Measurements from ENCODE around the gene ASAP3.

Gene ASAP3

DNA sequence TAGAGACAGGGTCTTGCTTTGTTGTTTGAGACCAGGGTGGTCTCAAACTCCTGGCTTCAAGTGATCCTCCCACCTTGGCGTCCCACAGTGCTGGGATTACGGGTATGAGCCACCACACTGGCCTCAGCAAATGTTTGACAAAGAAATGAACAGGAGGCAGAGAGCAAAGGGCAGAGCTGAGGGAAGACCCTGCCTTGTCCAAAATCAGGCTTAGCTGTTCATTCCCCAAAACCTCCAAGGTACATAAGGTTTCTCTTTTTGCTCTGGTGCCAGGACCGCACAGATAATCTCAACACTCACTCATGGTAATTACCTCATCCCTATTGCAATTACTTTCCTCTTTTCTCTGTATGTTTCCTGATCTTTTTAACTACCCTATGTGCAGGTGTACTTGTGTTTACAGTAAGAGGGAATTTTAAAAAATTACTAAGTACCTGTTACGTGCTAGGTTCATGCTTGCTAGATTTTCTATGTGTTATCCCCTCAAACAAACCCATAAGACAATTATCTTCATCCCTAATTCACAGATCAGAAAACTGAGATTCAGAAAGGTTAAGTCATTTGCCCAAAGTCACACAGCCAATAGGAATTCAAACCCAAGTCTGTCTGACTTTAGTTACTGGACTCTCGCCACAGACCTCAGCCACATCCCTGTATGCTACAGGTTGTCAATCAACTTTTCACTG lies 11.5 kb downstream of the ASAP3 start:
- Histone ChIP-seq H2BK15ac (ENCODE audit: low read depth, poor library complexity, severe bottlenecking) (no peak overlapping the region), H3K4me2 (ENCODE audit: low read length, poor library complexity, severe bottlenecking) (no peak overlapping the region), H4K91ac (ENCODE audit: low read length) (no peak overlapping the region), H3K4me1 (ENCODE audit: control insufficient read depth, insufficient read depth, low read depth, low read length) (peaks cover 16% of the 10 kb centered on the region), H2AFZ (ENCODE audit: low read depth, low read length) (no peak overlapping the region), H3K18ac (ENCODE audit: low read depth in 1 of 2, low read length in 2 of 2) (no peak overlapping the region), H3K23ac (ENCODE audit: low read length in 2 of 2) (no peak overlapping the region), H3K14ac (ENCODE audit: low read length in 2 of 2) (no peak overlapping the region), H3K4ac (ENCODE audit: low read depth in 1 of 2, low read length in 2 of 2) (no peak overlapping the region), H2AK5ac (ENCODE audit: low read length, severe bottlenecking) (no peak overlapping the region), H3K27me3 (ENCODE audit: control insufficient read depth in 1 of 2, insufficient read depth in 1 of 2, low read length in 2 of 2) (no peaks in the 10 kb centered on the region), H3K9ac (ENCODE audit: low read length) (peak overlapping the region; percentile 67), H4K8ac (ENCODE audit: low read length) (no peak overlapping the region), H2BK5ac (ENCODE audit: low read depth, low read length, poor library complexity, severe bottlenecking) (no peak overlapping the region), H2BK12ac (ENCODE audit: low read length in 2 of 2) (no peak overlapping the region), H3K79me1 (replicated peaks; ENCODE audit: low read length, poor library complexity, severe bottlenecking) (peaks cover 33% of the 10 kb centered on the region), H3K9me3 (ENCODE audit: control insufficient read depth, low read length) (no peaks in the 10 kb centered on the region), H3K4me3 (ENCODE audit: insufficient read depth in 1 of 2, low read depth in 1 of 2, low read length in 2 of 2) (no peak overlapping the region), H3K36me3 (ENCODE audit: control insufficient read depth in 1 of 2, insufficient read depth in 2 of 2, low read depth in 1 of 2, low read length in 2 of 2) (peaks cover 3 to 5% of the 10 kb centered on the region in 2 experiments), H2BK120ac (ENCODE audit: low read depth, low read length) (no peak overlapping the region), H3K27ac (ENCODE audit: low read length, poor library complexity, severe bottlenecking) (no peak overlapping the region)
- 97% methylated on average over 5 of the region's 5 CpGs for whole genome bisulfite sequencing
- no peak for DNase-seq

DNA sequence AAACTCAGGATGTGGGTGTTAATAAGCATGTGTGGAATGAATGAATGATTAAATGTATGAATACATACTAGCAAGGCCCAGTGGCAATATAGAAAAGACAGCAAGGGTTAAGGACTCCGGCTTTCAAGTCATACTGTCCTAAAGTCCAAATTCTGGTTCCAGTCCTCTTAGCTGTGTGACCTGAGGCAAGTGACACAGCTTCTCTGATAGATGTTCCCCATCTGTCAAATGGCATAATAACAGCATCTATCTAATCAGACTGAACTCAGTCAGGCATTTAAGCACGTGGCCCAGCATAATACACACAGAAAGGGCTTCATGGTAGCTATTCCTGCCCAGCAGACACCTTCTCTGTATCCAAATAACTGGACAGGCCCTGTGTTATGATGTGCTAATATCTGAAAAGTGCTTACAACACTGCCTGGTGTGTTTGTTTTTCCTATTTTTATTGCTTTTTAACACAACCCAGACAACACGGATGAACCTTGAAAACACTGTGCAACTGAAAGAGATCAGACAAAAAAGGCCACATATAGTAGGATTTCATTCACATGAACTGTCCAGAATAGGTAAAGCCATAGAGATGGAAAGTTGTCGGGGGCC lies 12.4 kb downstream of the ASAP3 start:
- Histone ChIP-seq H3K36me3 (ENCODE audit: control insufficient read depth in 1 of 2, insufficient read depth in 2 of 2, low read depth in 1 of 2, low read length in 2 of 2) (peaks cover 0 to 5% of the 10 kb centered on the region in 2 experiments), H3K9ac (ENCODE audit: low read length) (peak overlapping the region; percentile 67), H3K79me1 (replicated peaks; ENCODE audit: low read length, poor library complexity, severe bottlenecking) (peaks cover 31% of the 10 kb centered on the region), H3K27ac (ENCODE audit: low read length, poor library complexity, severe bottlenecking) (no peak overlapping the region), H2BK5ac (ENCODE audit: low read depth, low read length, poor library complexity, severe bottlenecking) (no peak overlapping the region), H4K8ac (ENCODE audit: low read length) (peak overlapping the region; percentile 13), H3K9me3 (ENCODE audit: control insufficient read depth, low read length) (no peaks in the 10 kb centered on the region), H3K4me1 (ENCODE audit: control insufficient read depth, insufficient read depth, low read depth, low read length) (peaks cover 16% of the 10 kb centered on the region), H3K4ac (ENCODE audit: low read depth in 1 of 2, low read length in 2 of 2) (no peak overlapping the region), H3K4me3 (ENCODE audit: insufficient read depth in 1 of 2, low read depth in 1 of 2, low read length in 2 of 2) (peak overlapping the region in 1 of 2 experiments; percentile 7), H4K91ac (ENCODE audit: low read length) (no peak overlapping the region), H2AK5ac (ENCODE audit: low read length, severe bottlenecking) (no peak overlapping the region), H3K23ac (ENCODE audit: low read length in 2 of 2) (no peak overlapping the region), H2BK15ac (ENCODE audit: low read depth, poor library complexity, severe bottlenecking) (no peak overlapping the region), H3K27me3 (ENCODE audit: control insufficient read depth in 1 of 2, insufficient read depth in 1 of 2, low read length in 2 of 2) (no peaks in the 10 kb centered on the region), H3K4me2 (ENCODE audit: low read length, poor library complexity, severe bottlenecking) (no peak overlapping the region), H3K14ac (ENCODE audit: low read length in 2 of 2) (no peak overlapping the region), H2BK120ac (ENCODE audit: low read depth, low read length) (no peak overlapping the region), H3K18ac (ENCODE audit: low read depth in 1 of 2, low read length in 2 of 2) (no peak overlapping the region), H2BK12ac (ENCODE audit: low read length in 2 of 2) (no peak overlapping the region), H2AFZ (ENCODE audit: low read depth, low read length) (no peak overlapping the region)
- WGBS = 70% methylated on average over 3 of the region's 4 CpGs
- DNase-seq = no peak

DNA sequence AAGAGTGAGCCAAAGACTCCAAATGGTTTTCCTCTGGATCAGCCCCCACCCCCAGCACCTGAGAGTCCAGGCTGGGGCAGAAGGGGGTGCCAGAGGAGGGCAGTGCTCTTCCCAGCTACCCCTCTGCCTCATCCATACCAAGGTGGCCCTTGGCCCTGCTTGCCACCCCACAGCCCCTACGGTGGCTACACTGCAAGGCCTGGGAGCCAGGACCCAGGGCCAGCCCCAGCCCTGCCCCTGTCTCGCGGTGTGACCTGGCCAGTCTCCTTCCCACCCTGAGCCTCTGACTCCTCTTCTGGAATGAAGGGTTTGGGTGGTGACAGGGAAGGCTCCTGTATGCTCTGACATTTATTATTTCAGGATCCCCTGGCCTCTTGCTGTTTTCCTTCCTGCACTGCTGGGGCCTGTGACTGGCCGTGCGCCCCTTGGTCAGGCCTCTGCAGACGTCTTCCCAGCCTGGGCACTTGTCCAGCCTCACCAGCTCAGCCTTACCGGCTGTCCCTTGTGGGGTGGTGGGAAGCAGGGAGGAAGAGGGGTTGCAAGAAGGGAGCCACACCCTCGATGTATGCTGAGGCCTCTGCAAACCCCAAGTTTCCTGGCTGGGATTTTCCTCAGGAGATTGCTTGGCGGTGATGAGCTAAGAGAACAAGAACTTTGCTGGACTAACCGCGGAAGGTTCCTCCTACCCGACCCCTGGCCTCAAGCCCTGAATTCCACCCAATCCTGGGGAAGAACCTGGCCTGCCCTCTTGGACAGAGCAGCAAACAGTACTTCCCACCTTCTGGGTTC lies 13.5 kb downstream of the ASAP3 start:
- DNase-seq = peak; percentile 44
- Histone ChIP-seq H2BK5ac (ENCODE audit: low read depth, low read length, poor library complexity, severe bottlenecking) (no peak overlapping the region), H3K9ac (ENCODE audit: low read length) (peak overlapping the region; percentile 56), H2AK5ac (ENCODE audit: low read length, severe bottlenecking) (no peak overlapping the region), H4K91ac (ENCODE audit: low read length) (no peak overlapping the region), H3K4me2 (ENCODE audit: low read length, poor library complexity, severe bottlenecking) (no peak overlapping the region), H3K9me3 (ENCODE audit: control insufficient read depth, low read length) (no peaks in the 10 kb centered on the region), H3K36me3 (ENCODE audit: control insufficient read depth in 1 of 2, insufficient read depth in 2 of 2, low read depth in 1 of 2, low read length in 2 of 2) (peaks cover 2 to 5% of the 10 kb centered on the region in 2 experiments), H2AFZ (ENCODE audit: low read depth, low read length) (no peak overlapping the region), H3K18ac (ENCODE audit: low read depth in 1 of 2, low read length in 2 of 2) (peak overlapping the region in 1 of 2 experiments; percentile 52), H2BK12ac (ENCODE audit: low read length in 2 of 2) (peak overlapping the region in 1 of 2 experiments; percentile 1), H3K4ac (ENCODE audit: low read depth in 1 of 2, low read length in 2 of 2) (peak overlapping the region in 1 of 2 experiments; percentile 21), H3K14ac (ENCODE audit: low read length in 2 of 2) (peak overlapping the region in 1 of 2 experiments; percentile 30), H3K23ac (ENCODE audit: low read length in 2 of 2) (no peak overlapping the region), H3K27me3 (ENCODE audit: control insufficient read depth in 1 of 2, insufficient read depth in 1 of 2, low read length in 2 of 2) (no peaks in the 10 kb centered on the region), H3K4me1 (ENCODE audit: control insufficient read depth, insufficient read depth, low read depth, low read length) (peaks cover 16% of the 10 kb centered on the region), H2BK120ac (ENCODE audit: low read depth, low read length) (no peak overlapping the region), H4K8ac (ENCODE audit: low read length) (no peak overlapping the region), H3K4me3 (ENCODE audit: insufficient read depth in 1 of 2, low read depth in 1 of 2, low read length in 2 of 2) (peak overlapping the region in 1 of 2 experiments; percentile 52), H3K79me1 (replicated peaks; ENCODE audit: low read length, poor library complexity, severe bottlenecking) (peaks cover 32% of the 10 kb centered on the region), H3K27ac (ENCODE audit: low read length, poor library complexity, severe bottlenecking) (no peak overlapping the region), H2BK15ac (ENCODE audit: low read depth, poor library complexity, severe bottlenecking) (no peak overlapping the region)
- WGBS = 84% methylated on average over 12 of the region's 12 CpGs

All from mesenchymal stem cell (in vitro differentiated cells and primary cell).